ENCODE measurements around the gene BAG3.
"Not testable (repeated sequence)": the region's sequence is repeated elsewhere in the genome, so short reads cannot be mapped to it uniquely, and the experiment has no call there.

Gene BAG3

DNA sequence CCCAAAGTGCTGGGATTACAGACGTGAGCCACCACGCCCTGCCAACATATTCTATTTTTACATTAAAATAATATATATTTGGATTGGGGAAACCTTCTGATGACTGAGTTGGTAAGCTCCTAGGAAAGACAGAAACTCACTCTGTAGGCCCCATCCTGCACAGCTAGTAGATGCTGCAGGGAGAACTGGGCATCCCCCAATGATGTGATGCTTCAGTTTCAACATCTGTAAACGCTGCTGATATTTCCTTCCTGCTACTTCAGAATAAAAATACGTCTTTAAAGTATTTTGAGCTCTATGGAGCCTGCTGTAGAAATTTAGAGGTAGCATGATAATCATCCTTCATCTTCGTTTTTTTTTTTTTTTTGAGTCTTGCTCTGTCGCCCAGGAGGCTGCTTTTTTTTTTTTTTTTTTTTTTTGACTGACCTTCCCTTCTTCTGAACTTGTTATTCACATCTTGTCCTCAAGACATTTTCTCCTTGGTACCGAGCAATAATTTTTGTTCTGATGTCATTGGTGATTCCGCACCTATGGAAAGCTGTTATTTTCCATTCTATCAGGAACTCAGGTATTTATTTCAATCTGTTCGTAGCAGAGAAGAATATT, 52.8 kb downstream of the BAG3 start:
- no peak overlapping the region for H3K4me3 ChIP-seq (ENCODE audit: low read depth, low read length)

GRCh38 chr10:119705434-119705831, 54.3 kb downstream of the BAG3 start:
- no peak for TF ChIP-seq ZNF19 (tag by site-specific recombination; IDR thresholded peaks at IDR 0.05; ENCODE audit: low read depth)
- ChIA-PET POLR2A (interaction anchor here (0.7 to 1.0 kb wide), 2 partner anchors 20 to 54 kb away, joined by 3 to 5 read pairs; partner anchors contain the start of genes BAG3 and INPP5F), CTCF (interaction anchor here (1.3 kb wide), 1 partner anchor 9 kb away, joined by 3 read pairs; no protein-coding TSS in a partner anchor)
- Histone ChIP-seq H3K27ac (ENCODE audit: extremely low read depth, low read depth, low read length) (no peak overlapping the region), H3K9me3 (ENCODE audit: control insufficient read depth, insufficient read depth, low read depth, low read length) (no peaks in the 10 kb centered on the region), H3K4me1 (ENCODE audit: control insufficient read depth, insufficient read depth, low read length) (peaks cover 2% of the 10 kb centered on the region; the same call in 1 of the 2 replicates), H3K36me3 (ENCODE audit: control insufficient read depth in 2 of 2, insufficient read depth in 1 of 2, low read length in 2 of 2) (no peaks in the 10 kb centered on the region), H3K4me3 (ENCODE audit: low read depth, low read length) (no peak overlapping the region)

More for the DNA sequence above, 52.8 kb downstream of the BAG3 start:
- no peaks in the 10 kb centered on the region for H3K9me3 ChIP-seq (ENCODE audit: control insufficient read depth, insufficient read depth, low read depth, low read length)
- TF ChIP-seq ZNF174 (tag by site-specific recombination; IDR thresholded peaks at IDR 0.05): no peak
- no peak for TF ChIP-seq ZNF391 (tag by site-specific recombination; IDR thresholded peaks at IDR 0.05; ENCODE audit: borderline replicate concordance, low read depth)
- no peak for TF ChIP-seq OVOL3 (tag by site-specific recombination; IDR thresholded peaks at IDR 0.05)
- no peak for TF ChIP-seq ZNF155 (tag by site-specific recombination; IDR thresholded peaks at IDR 0.05)
- TF ChIP-seq, protein P1, sequence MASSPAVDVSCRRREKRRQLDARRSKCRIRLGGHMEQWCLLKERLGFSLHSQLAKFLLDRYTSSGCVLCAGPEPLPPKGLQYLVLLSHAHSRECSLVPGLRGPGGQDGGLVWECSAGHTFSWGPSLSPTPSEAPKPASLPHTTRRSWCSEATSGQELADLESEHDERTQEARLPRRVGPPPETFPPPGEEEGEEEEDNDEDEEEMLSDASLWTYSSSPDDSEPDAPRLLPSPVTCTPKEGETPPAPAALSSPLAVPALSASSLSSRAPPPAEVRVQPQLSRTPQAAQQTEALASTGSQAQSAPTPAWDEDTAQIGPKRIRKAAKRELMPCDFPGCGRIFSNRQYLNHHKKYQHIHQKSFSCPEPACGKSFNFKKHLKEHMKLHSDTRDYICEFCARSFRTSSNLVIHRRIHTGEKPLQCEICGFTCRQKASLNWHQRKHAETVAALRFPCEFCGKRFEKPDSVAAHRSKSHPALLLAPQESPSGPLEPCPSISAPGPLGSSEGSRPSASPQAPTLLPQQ (tag by site-specific recombination; IDR thresholded peaks at IDR 0.05): no peak
- no peaks in the 10 kb centered on the region for H3K36me3 ChIP-seq (ENCODE audit: control insufficient read depth in 2 of 2, insufficient read depth in 1 of 2, low read length in 2 of 2)
- peaks cover 2% of the 10 kb centered on the region; the same call in 1 of the 2 replicates for H3K4me1 ChIP-seq (ENCODE audit: control insufficient read depth, insufficient read depth, low read length)
- no peak overlapping the region for H3K27ac ChIP-seq (ENCODE audit: extremely low read depth, low read depth, low read length)
- CTCF ChIA-PET: interaction anchor here (0.7 kb wide), 1 partner anchor 81 kb away, joined by 6 read pairs; no protein-coding TSS in a partner anchor
- POLR2A ChIA-PET: interaction anchor here (0.6 to 1.0 kb wide), 3 partner anchors 22 to 161 kb away, joined by 3 to 4 read pairs (median 3); partner anchors contain the start of genes BAG3, INPP5F and RGS10

DNA sequence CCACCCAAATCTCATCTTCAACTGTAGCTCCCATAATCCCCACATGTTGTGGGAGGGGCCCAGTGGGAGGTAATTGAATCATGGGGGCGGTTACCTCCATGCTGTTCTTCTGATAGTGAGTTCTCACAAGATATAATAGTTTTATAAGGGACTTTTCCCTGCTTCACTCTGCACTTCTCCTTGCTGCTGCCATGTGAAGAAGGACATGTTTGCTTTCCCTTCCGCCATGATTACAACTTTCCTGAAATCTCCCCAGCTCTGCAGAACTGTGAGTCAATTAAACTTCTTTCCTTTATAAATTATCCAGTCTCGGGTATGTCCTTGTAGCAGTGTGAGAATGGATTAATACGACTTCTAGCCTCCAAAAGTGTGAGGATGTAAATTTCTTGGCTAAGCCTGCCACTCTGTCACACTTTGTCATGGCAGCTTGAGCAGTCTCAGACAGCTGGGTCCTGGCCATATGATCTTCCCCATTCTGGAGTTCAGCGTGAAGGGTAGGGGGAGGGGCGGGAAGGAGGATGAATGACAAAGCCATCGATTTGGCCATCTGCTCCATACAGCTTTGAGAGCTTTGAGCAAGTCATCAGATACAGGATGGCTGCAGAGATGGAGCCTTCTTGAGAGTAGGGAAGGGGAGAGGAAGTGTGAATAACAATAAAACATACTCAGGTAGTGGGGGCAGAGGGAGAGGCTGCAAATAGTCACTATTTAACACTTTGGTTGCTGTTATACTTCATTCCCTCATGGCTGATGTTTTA, 55.5 kb downstream of the BAG3 start:
- Histone ChIP-seq H3K4me3 (ENCODE audit: low read depth, low read length) (no peak overlapping the region), H3K4me1 (ENCODE audit: control insufficient read depth, insufficient read depth, low read length) (peaks cover 2% of the 10 kb centered on the region; the same call in 1 of the 2 replicates), H3K9me3 (ENCODE audit: control insufficient read depth, insufficient read depth, low read depth, low read length) (no peaks in the 10 kb centered on the region), H3K36me3 (ENCODE audit: control insufficient read depth in 2 of 2, insufficient read depth in 1 of 2, low read length in 2 of 2) (no peaks in the 10 kb centered on the region), H3K27ac (ENCODE audit: extremely low read depth, low read depth, low read length) (no peak overlapping the region)
- TF ChIP-seq ZNF19 (tag by site-specific recombination; IDR thresholded peaks at IDR 0.05; ENCODE audit: low read depth): no peak
- TF ChIP-seq ZNF544 (tag by site-specific recombination; IDR thresholded peaks at IDR 0.05): no peak
- no peak for TF ChIP-seq MEIS1 (CRISPR knock-in tag; IDR thresholded peaks at IDR 0.05; ENCODE audit: borderline replicate concordance)
- no peak for TF ChIP-seq ZNF600 (tag by site-specific recombination; IDR thresholded peaks at IDR 0.05)
- no peak for TF ChIP-seq EGR2 (tag by site-specific recombination; IDR thresholded peaks at IDR 0.05; ENCODE audit: low read depth)
- TF ChIP-seq WT1 (tag by site-specific recombination; IDR thresholded peaks at IDR 0.05): no peak
- TF ChIP-seq, protein P2, sequence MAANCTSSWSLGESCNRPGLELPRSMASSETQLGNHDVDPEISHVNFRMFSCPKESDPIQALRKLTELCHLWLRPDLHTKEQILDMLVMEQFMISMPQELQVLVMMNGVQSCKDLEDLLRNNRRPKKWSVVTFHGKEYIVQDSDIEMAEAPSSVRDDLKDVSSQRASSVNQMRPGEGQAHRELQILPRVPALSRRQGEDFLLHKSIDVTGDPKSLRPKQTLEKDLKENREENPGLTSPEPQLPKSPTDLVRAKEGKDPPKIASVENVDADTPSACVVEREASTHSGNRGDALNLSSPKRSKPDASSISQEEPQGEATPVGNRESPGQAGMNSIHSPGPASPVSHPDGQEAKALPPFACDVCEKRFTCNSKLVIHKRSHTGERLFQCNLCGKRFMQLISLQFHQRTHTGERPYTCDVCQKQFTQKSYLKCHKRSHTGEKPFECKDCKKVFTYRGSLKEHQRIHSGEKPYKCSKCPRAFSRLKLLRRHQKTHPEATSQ (tag by site-specific recombination; IDR thresholded peaks at IDR 0.05): no peak
- TF ChIP-seq ZNF473 (tag by site-specific recombination; IDR thresholded peaks at IDR 0.05): no peak
- ChIA-PET CTCF (interaction anchor here (0.7 kb wide), 1 partner anchor 1458 kb away, joined by 4 read pairs; no protein-coding TSS in a partner anchor), POLR2A (no interaction called here)

DNA sequence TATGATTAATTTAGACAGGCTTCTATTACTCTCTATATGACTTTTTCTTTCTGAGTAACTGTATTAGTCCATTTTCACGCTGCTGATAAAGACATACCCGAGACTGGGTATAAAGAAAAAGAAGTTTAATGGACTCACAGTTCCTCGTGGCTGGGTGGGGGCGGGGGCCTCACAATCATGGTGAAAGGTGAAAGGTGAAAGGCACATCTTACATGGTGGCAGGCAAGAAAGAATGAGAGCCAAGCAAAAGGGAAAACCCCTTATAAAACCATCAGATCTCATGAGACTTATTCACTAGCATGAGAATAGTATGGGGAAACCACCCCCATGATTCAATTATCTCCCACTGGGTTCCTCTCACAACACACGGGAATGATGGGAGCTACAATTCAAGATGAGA, 56.2 kb downstream of the BAG3 start:
- H3K4me1 ChIP-seq (ENCODE audit: control insufficient read depth, insufficient read depth, low read length); H3K27ac ChIP-seq (ENCODE audit: extremely low read depth, low read depth, low read length); POLR2A ChIA-PET; H3K36me3 ChIP-seq (ENCODE audit: control insufficient read depth in 2 of 2, insufficient read depth in 1 of 2, low read length in 2 of 2); H3K9me3 ChIP-seq (ENCODE audit: control insufficient read depth, insufficient read depth, low read depth, low read length); H3K4me3 ChIP-seq (ENCODE audit: low read depth, low read length): not testable (repeated sequence)
- CTCF ChIA-PET: interaction anchor here (0.9 kb wide), 1 partner anchor 20 kb away, joined by 4 read pairs; no protein-coding TSS in a partner anchor

Measured in HEK293 (cell line).